Endothelial cell of umbilical vein (primary cell): ENCODE results near the gene NELL2. TPM values are rescaled to one million over a fixed set of nuclear protein-coding genes. Genes with fewer than 3 reads are reported as not detected.

ENCODE experiments used
- BruUV-seq: library from RNA; stranded (reverse); fragments of 400-500 nt; replicated peaks from 2 replicates; lab custom pipeline; 2021; lab: Mats Ljungman, UMichigan
- CTCF ChIA-PET: fragments of 300-600, 350-600 bp; sonication (Branson Sonifier 250); formaldehyde crosslinking; loops from one replicate; lab custom pipeline; 2021; ENCODE audit warnings: antibody characterized with exemption, inconsistent platforms; lab: Charles Lee
- POLR2A ChIA-PET: fragments of 300-600, 350-600 bp; sonication (Branson Sonifier 250); formaldehyde crosslinking; loops from one replicate; lab custom pipeline; 2021; ENCODE audit warnings: antibody characterized with exemption, inconsistent platforms; lab: Charles Lee
- DNase-seq: peaks from one replicate; pipeline ENCODE4 v3.0.0-alpha.2; 2011; ENCODE audit warnings: low read depth, low spot score
- FAIRE-seq: peaks from 2 replicates; lab custom pipeline; 2011; peaks lifted over from hg19 to GRCh38; lab: Jason Lieb, UNC
- H2AFZ ChIP-seq: 2 replicates; pipeline ENCODE4 v1.6.0; 2012; ENCODE audit warnings: low read depth, low read length, control low read depth, inconsistent platforms
- H3K27ac ChIP-seq: 2 replicates; pipeline ENCODE4 v1.5.1; 2011; ENCODE audit warnings: low read depth, mild to moderate bottlenecking, control low read depth, low read length, moderate library complexity; ENCODE audit not compliant: insufficient read depth
- H3K27me3 ChIP-seq, 2 experiments: 2 replicates each; pipeline versions ENCODE4 v1.6.0 to v1.6.1; 2011; ENCODE audit warnings: low read length in 2 of 2, mixed read lengths in 1 of 2; ENCODE audit not compliant: control insufficient read depth in 2 of 2, insufficient read depth in 2 of 2
- H3K36me3 ChIP-seq, 2 experiments: 2 replicates in 1 of 2; 3 replicates in 1 of 2; pipeline ENCODE4 v1.5.1; 2011; ENCODE audit warnings: low read length in 2 of 2, mild to moderate bottlenecking in 1 of 2, moderate library complexity in 1 of 2; ENCODE audit not compliant: control insufficient read depth in 2 of 2, insufficient read depth in 2 of 2; ENCODE audit errors: extremely low read depth in 1 of 2
- H3K4me1 ChIP-seq: 3 replicates; pipeline ENCODE4 v1.5.1; 2011; ENCODE audit warnings: mild to moderate bottlenecking, low read length; ENCODE audit not compliant: control insufficient read depth, insufficient read depth; ENCODE audit errors: extremely low read depth
- H3K4me2 ChIP-seq: 2 replicates; pipeline ENCODE4 v1.6.1; 2011; ENCODE audit warnings: low read length, control low read depth, mixed read lengths; ENCODE audit not compliant: insufficient read depth
- H3K4me3 ChIP-seq, 3 experiments: fragments of 200-600 bp in 1 of 3; sonication (generic), shearing (Covaris generic) in 1 of 3; replicated peaks in 1 of 3; 2 replicates each; pipeline ENCODE4 v1.5.1; 2011 to 2016; ENCODE audit warnings: control low read depth in 3 of 3, low read length in 3 of 3, mild to moderate bottlenecking in 2 of 3, inconsistent platforms in 1 of 3, low read depth in 1 of 3, moderate library complexity in 1 of 3; ENCODE audit not compliant: insufficient read depth in 1 of 3
- H3K79me2 ChIP-seq: 2 replicates; pipeline ENCODE4 v1.6.0; 2012; ENCODE audit warnings: low read length, inconsistent platforms; ENCODE audit not compliant: control insufficient read depth, insufficient read depth
- H3K9ac ChIP-seq: replicated peaks from 2 replicates; pipeline ENCODE3; 2011; ENCODE audit warnings: low read length, control low read depth; ENCODE audit not compliant: insufficient read depth; ENCODE audit errors: extremely low read depth
- H3K9me1 ChIP-seq: replicated peaks from 3 replicates; pipeline ENCODE4 v1.6.0; 2011; ENCODE audit warnings: mild to moderate bottlenecking, low read length; ENCODE audit not compliant: control insufficient read depth, insufficient read depth; ENCODE audit errors: extremely low read depth
- H3K9me3 ChIP-seq: replicated peaks from 2 replicates; pipeline ENCODE4 v1.5.1; 2012; ENCODE audit warnings: low read length, inconsistent platforms; ENCODE audit not compliant: control insufficient read depth, insufficient read depth
- H4K20me1 ChIP-seq: replicated peaks from 2 replicates; pipeline ENCODE3; 2011; ENCODE audit warnings: mild to moderate bottlenecking, low read length; ENCODE audit not compliant: control insufficient read depth, insufficient read depth; ENCODE audit errors: extremely low read depth
- CTCF ChIP-seq, 2 donors: IDR thresholded peaks; 1 replicate in 1 of 2; 2 replicates in 1 of 2; pipeline ENCODE4 v1.5.1; 2011; ENCODE audit warnings: low read length in 2 of 2, mild to moderate bottlenecking in 2 of 2, moderate library complexity in 2 of 2, control low read depth in 1 of 2, inconsistent platforms in 1 of 2, low read depth in 1 of 2; ENCODE audit not compliant: insufficient read depth in 1 of 2; ENCODE audit errors: extremely low read depth in 1 of 2
- EZH2 ChIP-seq: IDR thresholded peaks from 2 replicates; pipeline ENCODE4 v1.6.1; 2012; ENCODE audit warnings: borderline replicate concordance, low read depth, mild to moderate bottlenecking, moderate library complexity, low read length, inconsistent platforms; ENCODE audit not compliant: severe bottlenecking
- FOS ChIP-seq: IDR thresholded peaks from 2 replicates; pipeline ENCODE4 v1.6.1; 2011; ENCODE audit warnings: mild to moderate bottlenecking, low read length, moderate library complexity, borderline replicate concordance; ENCODE audit not compliant: insufficient read depth
- GATA2 ChIP-seq: IDR thresholded peaks from 2 replicates; pipeline ENCODE4 v1.7.0; 2011; ENCODE audit warnings: low read depth, mild to moderate bottlenecking, moderate library complexity, mixed read lengths, low read length; ENCODE audit not compliant: insufficient read length, insufficient read depth
- JUN ChIP-seq: IDR thresholded peaks from 2 replicates; pipeline ENCODE4 v1.6.1; 2011; ENCODE audit warnings: borderline replicate concordance, low read depth; ENCODE audit not compliant: insufficient read length, insufficient read depth
- MAX ChIP-seq: IDR thresholded peaks from 2 replicates; pipeline ENCODE4 v1.6.1; 2011; ENCODE audit not compliant: insufficient read depth, insufficient read length
- MYC ChIP-seq: IDR thresholded peaks from one replicate; pipeline ENCODE4 v1.6.1; 2011; ENCODE audit warnings: mild to moderate bottlenecking, low read depth, low read length
- POLR2A ChIP-seq: IDR thresholded peaks from 2 replicates; pipeline ENCODE4 v1.6.1; 2012; ENCODE audit warnings: low read depth, mild to moderate bottlenecking, control low read depth, low read length
- POLR2AphosphoS5 ChIP-seq: IDR thresholded peaks from 2 replicates; pipeline ENCODE4 v1.6.1; 2012; ENCODE audit warnings: low read depth, mild to moderate bottlenecking, control low read depth, low read length, moderate library complexity; ENCODE audit not compliant: insufficient read depth
- dilution Hi-C: fragments of 300-500 bp; cut with MboI; formaldehyde crosslinking; loops from one replicate; pipeline ENCODE4 v1.15.0; 2019; ENCODE audit warnings: low sequenced_read_pairs; ENCODE audit not compliant: extremely low pct_ligation_motif_present
- intact Hi-C: fragments of 100-400 bp; cut with micrococcal nuclease; formaldehyde crosslinking; loops from one replicate; pipeline ENCODE4 v1.10.0; 2022
- polyA plus RNA-seq, 4 experiments: library from polyadenylated mRNA; depleted of rRNA in 3 of 4; stranded (reverse) in 3 of 4; unstranded in 1 of 4; fragments of >200 nt; gene quantifications; 2 replicates each; pipeline versions ENCODE4 v1.2.1 to v1.2.3, GENCODE V29; 2011 to 2012; ENCODE audit warnings: missing spikeins in 1 of 4
- total RNA-seq: library from RNA; stranded (reverse); gene quantifications from 2 replicates; pipeline ENCODE4 v1.2.3, GENCODE V29; 2021

NELL2 gene
- total and polyA plus RNA-seq, 2 donors (not counting 3 experiments of a cell fraction or from before 2014, with no cell fraction given) = 0.11 to 0.49 TPM

- no peaks in the 10 kb centered on the region for H3K79me2 ChIP-seq
- no peak overlapping the region for H3K27ac ChIP-seq
- FAIRE-seq = no peak
- no peaks in the 10 kb centered on the region for H3K36me3 ChIP-seq
- H3K9ac ChIP-seq = no peak overlapping the region
- H3K27me3 ChIP-seq = no peaks in the 10 kb centered on the region
- no peaks in the 10 kb centered on the region for H3K9me3 ChIP-seq
- ChIA-PET POLR2A (no interaction called here), CTCF (no interaction called here)
- H3K4me1 ChIP-seq = no peaks in the 10 kb centered on the region
- no peak overlapping the region for H2AFZ ChIP-seq
- no peaks in the 10 kb centered on the region for H4K20me1 ChIP-seq
- intact Hi-C loops (no loop called here), dilution Hi-C loops (no loop called here)
- no peak for TF ChIP-seq MAX
- TF ChIP-seq JUN = no peak
- TF ChIP-seq GATA2 = no peak
- no peak for TF ChIP-seq CTCF (IDR thresholded peaks at IDR 0.05; ENCODE audit: extremely low read depth in 1 of 2, insufficient read depth in 1 of 2, low read depth in 1 of 2, low read length in 2 of 2)
- TF ChIP-seq EZH2 = no peak
- no peaks in the 10 kb centered on the region for H3K9me1 ChIP-seq
- no peak overlapping the region for H3K4me2 ChIP-seq
- H3K4me3 ChIP-seq = no peak overlapping the region
- BruUV-seq = no TSS peak
- DNase-seq = no peak
These were observed 320.7 kb downstream of the NELL2 start for GRCh38 chr12:44555454-44555853.

GRCh38 chr12:44551631-44552030, 324.5 kb downstream of the NELL2 start:
- Histone ChIP-seq H3K4me1 (no peaks in the 10 kb centered on the region), H3K79me2 (no peaks in the 10 kb centered on the region), H3K9ac (no peak overlapping the region), H3K9me3 (no peaks in the 10 kb centered on the region), H3K4me2 (no peak overlapping the region), H3K27ac (no peak overlapping the region), H3K36me3 (no peaks in the 10 kb centered on the region), H3K9me1 (no peaks in the 10 kb centered on the region), H2AFZ (no peak overlapping the region), H3K4me3 (no peak overlapping the region), H3K27me3 (no peaks in the 10 kb centered on the region), H4K20me1 (no peaks in the 10 kb centered on the region)
- TF ChIP-seq POLR2AphosphoS5 = no peak
- TF ChIP-seq MAX = no peak
- TF ChIP-seq EZH2 = no peak
- TF ChIP-seq CTCF (IDR thresholded peaks at IDR 0.05; ENCODE audit: extremely low read depth in 1 of 2, insufficient read depth in 1 of 2, low read depth in 1 of 2, low read length in 2 of 2) = no peak
- no peak for TF ChIP-seq GATA2
- no peak for TF ChIP-seq FOS
- TF ChIP-seq POLR2A = no peak
- TF ChIP-seq MYC = no peak
- no peak for TF ChIP-seq JUN
- dilution Hi-C loops = no loop called here
- no peak for DNase-seq
- ChIA-PET CTCF (no interaction called here), POLR2A (no interaction called here)
- no TSS peak for BruUV-seq
- FAIRE-seq = no peak
- intact Hi-C loops = no loop called here
